Right atrium auricular region (tissue), 2 donors: Measurements from ENCODE around the gene COL17A1. TPM values are rescaled to one million over a fixed set of nuclear protein-coding genes. Genes with fewer than 3 reads are reported as not detected.

Experiments
- microRNA counts, 2 donors: library from miRNA; unstranded; fragments of <30 nt; microRNA quantifications; one replicate each; lab custom pipeline; 2016 to 2017
- microRNA-seq, 2 donors: library from miRNA; unstranded; fragments of <30 nt; microRNA quantifications; one replicate each; pipeline ENCODE4, GENCODE V29; 2016 to 2017; ENCODE audit warnings: borderline number of aligned reads in 2 of 2, borderline replicate concordance in 1 of 2
- total RNA-seq, 2 donors: library from RNA; depleted of rRNA; stranded (reverse); fragments of >200 nt; gene quantifications; one replicate each; pipeline ENCODE4 v1.1.0, GENCODE V29; 2016

COL17A1 gene
- total RNA-seq, 2 donors from 2014 or later = 0.26 to 6.2 TPM

MicroRNAs encoded within 50 kb of the gene (microRNA counts, 767-probe panel; counts per million panel counts)
- 0 to 1,837 counts per million in 2 donors for microRNA hsa-miR-936 (lab: Ali Mortazavi, UCI)

Small RNA genes within 50 kb of the gene (microRNA-seq; reads per million reads assigned to microRNA genes)
- 0 reads per million in 2 donors for gene MIR936

Other genes with a start within 250 kb of the COL17A1 start
- 10 to 100 TPM; 14.6 to 18.2 TPM for gene SH3PXD2A, start 230.3 kb downstream of the COL17A1 start, total RNA-seq
- gene STN1, start 167.7 kb downstream of the COL17A1 start, total RNA-seq = 10 to 100 TPM; 26.8 to 35.3 TPM
- 10 to 100 TPM; 42.4 to 57.3 TPM for gene SLK, start 118.7 kb downstream of the COL17A1 start, total RNA-seq
- 1 to 10 TPM; 5.3 to 6.0 TPM for gene SFR1, start 36.3 kb upstream of the COL17A1 start, total RNA-seq
- gene CFAP43, start 146.5 kb upstream of the COL17A1 start, total RNA-seq = under 1 TPM in 1 of 2 donors, not detected in 1; 0.12 TPM
- gene GSTO1, start 169.0 kb upstream of the COL17A1 start, total RNA-seq = 100 to 1,000 TPM; 257 to 291 TPM
- under 1 TPM; 0.55 to 0.63 TPM for gene GSTO2, start 183.3 kb upstream of the COL17A1 start, total RNA-seq